Parathyroid adenoma (tissue), 2 donors: Measurements from ENCODE around the gene PLEKHH1.

Source experiments
- H2AFZ ChIP-seq: fragments of 300-600 bp; sonication (generic); one replicate; pipeline ENCODE4 v1.7.0; 2017; ENCODE audit warnings: antibody characterized with exemption, mild to moderate bottlenecking
- H3K27ac ChIP-seq: fragments of 300-600 bp; sonication (generic); one replicate; pipeline ENCODE4 v1.7.0; 2017
- H3K27me3 ChIP-seq: fragments of 300-600 bp; sonication (generic); one replicate; pipeline ENCODE4 v1.7.0; 2017; ENCODE audit warnings: low read length; ENCODE audit not compliant: control insufficient read depth, insufficient read depth
- H3K36me3 ChIP-seq: fragments of 300-600 bp; sonication (generic); one replicate; pipeline ENCODE4 v1.7.0; 2017; ENCODE audit warnings: low read length; ENCODE audit not compliant: control insufficient read depth, insufficient read depth
- H3K4me1 ChIP-seq: fragments of 300-600 bp; sonication (generic); one replicate; pipeline ENCODE4 v1.7.0; 2017; ENCODE audit warnings: control low read depth
- H3K4me2 ChIP-seq: fragments of 300-600 bp; sonication (generic); one replicate; pipeline ENCODE4 v1.7.0; 2017; ENCODE audit warnings: low read length
- H3K4me3 ChIP-seq: fragments of 300-600 bp; sonication (generic); one replicate; pipeline ENCODE4 v1.7.0; 2017; ENCODE audit warnings: low read depth, low read length
- H3K79me2 ChIP-seq: fragments of 300-600 bp; sonication (generic); one replicate; pipeline ENCODE4 v1.7.0; 2017; ENCODE audit warnings: control low read depth
- H3K9ac ChIP-seq: fragments of 300-600 bp; sonication (generic); one replicate; pipeline ENCODE4 v1.7.0; 2017; ENCODE audit warnings: mild to moderate bottlenecking
- H3K9me3 ChIP-seq: fragments of 300-600 bp; sonication (generic); one replicate; pipeline ENCODE4 v1.7.0; 2017; ENCODE audit warnings: low read length; ENCODE audit not compliant: control insufficient read depth
- CTCF ChIP-seq: fragments of 300-600 bp; sonication (generic); IDR thresholded peaks from one replicate; pipeline ENCODE4 v1.7.0; 2017; ENCODE audit warnings: antibody characterized with exemption, mild to moderate bottlenecking
- donor health status: primary hyperparathyroidism.

Gene PLEKHH1

DNA sequence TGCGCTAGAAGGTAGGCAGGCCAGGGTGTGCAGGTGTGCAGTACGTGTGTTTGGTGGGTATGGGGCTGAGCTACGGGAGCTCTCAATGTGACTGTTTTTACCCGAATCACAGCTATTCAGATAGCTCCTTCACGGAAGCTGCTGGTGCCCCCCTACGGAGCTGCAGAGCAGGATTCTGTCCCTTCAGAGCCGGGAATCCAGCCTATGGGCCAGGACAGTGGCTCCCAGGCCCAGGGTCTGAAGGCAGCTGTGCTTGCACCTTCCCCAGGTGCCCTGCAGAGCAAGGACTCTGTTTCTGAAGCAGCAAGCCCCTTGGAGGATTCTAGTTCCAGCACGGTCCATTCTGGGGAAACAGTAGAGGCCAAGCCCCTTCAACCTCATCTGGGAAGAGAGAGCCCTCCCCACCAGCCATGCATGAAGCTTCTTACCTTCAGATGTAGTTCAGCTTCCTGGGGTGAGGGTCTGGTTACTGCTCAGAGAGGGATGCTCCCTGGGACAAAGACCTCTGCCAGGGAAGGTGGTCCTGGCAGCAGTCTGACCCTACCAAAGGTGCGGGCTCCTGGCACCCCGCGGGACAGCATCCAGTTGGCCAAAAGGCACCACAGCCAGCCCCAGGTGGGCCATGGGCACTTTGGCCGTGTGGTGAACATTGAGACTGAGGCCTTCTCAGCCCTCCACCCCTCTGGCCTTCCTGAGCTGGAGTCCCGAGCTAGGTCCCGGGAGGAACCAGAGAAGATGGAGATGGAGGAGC lies 29.1 kb downstream of the PLEKHH1 start:
- Histone ChIP-seq H3K9ac (no peak overlapping the region), H3K27ac (no peak overlapping the region), H3K4me2 (no peak overlapping the region), H3K79me2 (no peaks in the 10 kb centered on the region), H3K27me3 (no peaks in the 10 kb centered on the region), H3K4me1 (peaks cover 7% of the 10 kb centered on the region), H3K9me3 (no peaks in the 10 kb centered on the region), H3K36me3 (no peaks in the 10 kb centered on the region), H2AFZ (no peak overlapping the region), H3K4me3 (no peak overlapping the region)
- TF ChIP-seq CTCF, result no peak

DNA sequence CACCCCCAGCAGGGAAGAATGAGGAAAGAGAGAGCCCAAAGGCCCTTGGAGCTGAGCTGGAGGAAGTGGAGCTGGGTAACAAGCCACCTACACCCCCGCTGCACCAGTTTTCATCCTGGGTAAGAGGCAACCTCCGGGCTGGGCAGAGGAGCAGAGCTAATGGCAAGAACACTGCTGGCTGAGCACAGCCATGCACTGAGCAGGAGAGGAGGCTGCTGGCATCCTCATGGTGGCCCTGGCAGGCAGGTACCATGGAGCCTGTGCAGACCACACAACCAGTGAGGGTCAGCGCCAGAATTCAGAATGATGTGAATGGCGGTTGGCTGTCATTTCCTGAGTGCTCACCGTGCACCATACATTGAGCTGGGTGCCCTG lies 29.7 kb downstream of the PLEKHH1 start:
- no peak for TF ChIP-seq CTCF
- no peaks in the 10 kb centered on the region for H3K9me3 ChIP-seq
- no peak overlapping the region for H2AFZ ChIP-seq
- no peaks in the 10 kb centered on the region for H3K36me3 ChIP-seq
- no peak overlapping the region for H3K27ac ChIP-seq
- H3K4me2 ChIP-seq, result no peak overlapping the region
- H3K27me3 ChIP-seq, result no peaks in the 10 kb centered on the region
- H3K4me3 ChIP-seq, result no peak overlapping the region
- peaks cover 13% of the 10 kb centered on the region for H3K4me1 ChIP-seq
- no peak overlapping the region for H3K9ac ChIP-seq
- no peaks in the 10 kb centered on the region for H3K79me2 ChIP-seq

DNA sequence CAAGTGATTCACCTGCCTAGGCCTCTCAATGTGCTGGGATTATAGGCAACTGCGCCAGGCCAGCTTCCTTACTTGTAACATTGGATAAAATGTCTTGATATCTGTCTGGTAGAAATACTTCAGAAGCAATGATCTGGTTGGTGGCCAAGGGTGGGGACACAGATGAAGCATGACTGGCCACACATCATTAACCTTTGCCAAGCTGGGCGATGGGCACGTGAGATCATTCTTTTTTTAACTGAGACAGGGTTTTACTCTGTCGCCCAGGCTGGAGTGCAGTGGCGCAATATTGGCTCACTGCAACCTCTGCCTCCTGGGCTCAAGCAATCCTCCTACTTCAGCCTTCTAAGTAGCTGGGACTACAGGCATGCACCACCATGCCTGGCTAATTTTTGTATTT lies 31.1 kb downstream of the PLEKHH1 start:
- no peaks in the 10 kb centered on the region for H3K9me3 ChIP-seq
- peaks cover 19% of the 10 kb centered on the region for H3K4me1 ChIP-seq
- H3K79me2 ChIP-seq, result no peaks in the 10 kb centered on the region
- no peaks in the 10 kb centered on the region for H3K27me3 ChIP-seq
- TF ChIP-seq CTCF, result no peak
- no peak overlapping the region for H2AFZ ChIP-seq
- H3K4me2 ChIP-seq, result no peak overlapping the region
- no peak overlapping the region for H3K9ac ChIP-seq
- H3K4me3 ChIP-seq, result peak overlapping the region; percentile 5
- H3K36me3 ChIP-seq, result no peaks in the 10 kb centered on the region
- H3K27ac ChIP-seq, result no peak overlapping the region

DNA sequence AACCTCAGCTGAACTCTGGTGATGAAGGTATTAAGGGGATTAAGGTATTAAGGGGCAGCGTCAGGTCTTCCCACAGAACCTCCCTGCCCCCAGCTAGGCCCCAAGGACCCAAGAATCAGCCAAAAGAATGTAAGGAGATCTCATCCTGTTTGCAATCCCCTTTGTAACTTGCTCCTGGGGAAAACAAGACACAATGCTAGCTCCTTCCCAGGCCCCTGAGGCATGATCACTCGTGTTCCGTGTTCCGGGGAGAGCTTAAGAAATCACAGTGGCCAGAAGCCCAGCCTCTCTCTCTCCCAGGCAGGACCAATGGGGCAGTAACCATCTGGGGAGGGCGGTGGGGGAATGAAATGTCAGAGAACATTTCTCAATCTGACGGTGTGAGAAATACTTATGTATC lies 33.8 kb downstream of the PLEKHH1 start:
- Histone ChIP-seq H3K79me2 (no peaks in the 10 kb centered on the region), H3K36me3 (no peaks in the 10 kb centered on the region), H3K27me3 (no peaks in the 10 kb centered on the region), H3K4me3 (no peak overlapping the region), H3K9me3 (no peaks in the 10 kb centered on the region), H3K9ac (no peak overlapping the region), H3K4me2 (no peak overlapping the region), H2AFZ (peak overlapping the region; percentile 78), H3K4me1 (peaks cover 19% of the 10 kb centered on the region), H3K27ac (peak overlapping the region; percentile 88)
- TF ChIP-seq CTCF, result no peak

DNA sequence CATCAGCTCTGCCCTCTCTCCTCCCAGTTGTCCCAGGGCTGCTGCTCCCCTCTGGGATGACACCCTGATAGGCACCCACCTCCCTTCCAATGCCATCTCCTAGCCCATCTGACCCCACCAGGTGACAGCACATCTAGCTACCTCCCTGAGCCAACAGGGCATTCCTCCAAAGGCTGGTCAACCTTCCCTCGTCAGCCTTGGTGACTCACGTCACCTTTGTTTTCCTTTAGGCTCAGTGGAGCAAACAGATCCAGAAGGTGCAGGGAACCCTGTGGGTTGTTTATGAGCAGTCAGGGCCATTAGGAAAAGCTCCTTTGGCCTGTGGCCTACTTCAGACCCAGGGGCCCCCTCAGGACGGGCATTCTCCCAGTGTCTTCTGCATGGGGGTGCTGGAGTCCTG lies 34.6 kb downstream of the PLEKHH1 start:
- Histone ChIP-seq H3K4me1 (peaks cover 19% of the 10 kb centered on the region), H3K27ac (peak overlapping the region; percentile 88), H3K4me2 (no peak overlapping the region), H3K9me3 (no peaks in the 10 kb centered on the region), H2AFZ (peak overlapping the region; percentile 78), H3K27me3 (no peaks in the 10 kb centered on the region), H3K79me2 (no peaks in the 10 kb centered on the region), H3K4me3 (no peak overlapping the region), H3K36me3 (no peaks in the 10 kb centered on the region), H3K9ac (no peak overlapping the region)
- peak; percentile 7 for TF ChIP-seq CTCF
